WTC11 (cell line): ENCODE measurements around the gene TTC6. TPM values are rescaled to one million over a fixed set of nuclear protein-coding genes. Genes with fewer than 3 reads are reported as not detected.

ENCODE experiments used
- ATAC-seq: fragments of 200-7000 bp; cut with Tn5 transposase; 2 replicates; pipeline ENCODE4 v1.10.0; 2021; ENCODE audit warnings: mild to moderate bottlenecking, moderate library complexity
- CTCF ChIA-PET: fragments of 300-600 bp; sonication (Branson Sonifier 250); formaldehyde crosslinking; loops from one replicate; lab custom pipeline; 2021; ENCODE audit warnings: antibody characterized with exemption; lab: Charles Lee
- POLR2A ChIA-PET: fragments of 350-600 bp; sonication (Branson Sonifier 250); formaldehyde crosslinking; loops from one replicate; lab custom pipeline; 2021; ENCODE audit warnings: antibody characterized with exemption; lab: Charles Lee
- DNase-seq: peaks from one replicate; pipeline ENCODE4 v3.0.0; 2021; ENCODE audit warnings: low spot score
- H3K27ac Mint-ChIP-seq: 2 replicates; pipeline ENCODE4 v1.8.0; 2021; ENCODE audit warnings: mixed read lengths
- H3K27me3 Mint-ChIP-seq: 2 replicates; pipeline ENCODE4 v1.8.0; 2021; ENCODE audit warnings: low read depth, mild to moderate bottlenecking, moderate library complexity, mixed read lengths
- H3K36me3 Mint-ChIP-seq: 2 replicates; pipeline ENCODE4 v1.8.0; 2021; ENCODE audit warnings: mixed read lengths
- H3K4me1 Mint-ChIP-seq: 2 replicates; pipeline ENCODE4 v1.8.0; 2022; ENCODE audit warnings: mixed read lengths
- H3K4me3 Mint-ChIP-seq: 2 replicates; pipeline ENCODE4 v1.8.0; 2021; ENCODE audit warnings: mild to moderate bottlenecking, moderate library complexity, mixed read lengths
- H3K9me3 Mint-ChIP-seq: 2 replicates; pipeline ENCODE4 v1.8.0; 2021; ENCODE audit warnings: mixed read lengths
- HMGXB4 ChIP-seq: sonication (generic); formaldehyde crosslinking; IDR thresholded peaks from 2 replicates; pipeline ENCODE4 v1.8.1; 2023; ENCODE audit warnings: mild to moderate bottlenecking, moderate library complexity, missing genetic modification reagents
- NFYB ChIP-seq: sonication (generic); formaldehyde crosslinking; conservative IDR thresholded peaks from 2 replicates; pipeline ENCODE4 v1.8.0; 2022; ENCODE audit warnings: low read depth, missing genetic modification reagents
- RORB ChIP-seq: fragments of 250-450 bp; sonication (Bioruptor Pico); IDR thresholded peaks from 2 replicates; pipeline ENCODE4 v1.9.0; 2021; ENCODE audit warnings: mild to moderate bottlenecking
- SMAD3 ChIP-seq: sonication (generic); formaldehyde crosslinking; IDR thresholded peaks from 2 replicates; pipeline ENCODE4 v1.8.0; 2022; ENCODE audit warnings: missing genetic modification reagents, mild to moderate bottlenecking, borderline replicate concordance
- TEAD4 ChIP-seq: sonication (generic); formaldehyde crosslinking; IDR thresholded peaks from 2 replicates; pipeline ENCODE4 v1.8.0; 2022; ENCODE audit warnings: mild to moderate bottlenecking, missing genetic modification reagents
- USF1 ChIP-seq: sonication (generic); formaldehyde crosslinking; IDR thresholded peaks from 2 replicates; pipeline ENCODE4 v1.8.0; 2022; ENCODE audit warnings: mild to moderate bottlenecking, missing genetic modification reagents
- ZBTB21 ChIP-seq: sonication (generic); formaldehyde crosslinking; IDR thresholded peaks from 2 replicates; pipeline ENCODE4 v1.8.1; 2023; ENCODE audit warnings: mild to moderate bottlenecking, missing genetic modification reagents, borderline replicate concordance
- ZNF138 ChIP-seq: sonication (generic); formaldehyde crosslinking; conservative IDR thresholded peaks from 2 replicates; pipeline ENCODE4 v1.8.1; 2022; ENCODE audit warnings: mild to moderate bottlenecking, moderate library complexity, missing genetic modification reagents
- ZNF263 ChIP-seq: sonication (generic); formaldehyde crosslinking; IDR thresholded peaks from 2 replicates; pipeline ENCODE4 v1.8.1; 2022; ENCODE audit warnings: low read depth, mild to moderate bottlenecking, moderate library complexity, missing genetic modification reagents
- ZNF317 ChIP-seq: sonication (generic); formaldehyde crosslinking; IDR thresholded peaks from 2 replicates; pipeline ENCODE4 v1.8.1; 2023; ENCODE audit warnings: low read depth, mild to moderate bottlenecking, moderate library complexity, missing genetic modification reagents, borderline replicate concordance
- total RNA-seq: library from RNA; stranded (reverse); gene quantifications from 3 replicates; pipeline ENCODE4 v1.2.3, GENCODE V29; 2021
- TF ChIP-seq, protein P1 (sequence below): sonication (generic); formaldehyde crosslinking; IDR thresholded peaks from 2 replicates; pipeline ENCODE4 v1.8.0; 2022; ENCODE audit warnings: mild to moderate bottlenecking, missing genetic modification reagents
- TF ChIP-seq, protein P2 (sequence below): fragments of 250-450 bp; sonication (Bioruptor Pico); IDR thresholded peaks from 2 replicates; pipeline ENCODE4 v1.9.0; 2021; ENCODE audit warnings: mild to moderate bottlenecking
- TF ChIP-seq, protein P3 (sequence below): sonication (generic); formaldehyde crosslinking; IDR thresholded peaks from 2 replicates; pipeline ENCODE4 v1.8.0; 2023; ENCODE audit warnings: missing genetic modification reagents
- TF ChIP-seq, protein P4 (sequence below): sonication (generic); formaldehyde crosslinking; IDR thresholded peaks from 2 replicates; pipeline ENCODE4 v1.8.1; 2022; ENCODE audit warnings: mild to moderate bottlenecking, moderate library complexity, missing genetic modification reagents
- TF ChIP-seq, protein P5 (sequence below): fragments of 250-450 bp; sonication (Bioruptor Pico); IDR thresholded peaks from 2 replicates; pipeline ENCODE4 v1.9.0; 2021; ENCODE audit warnings: mild to moderate bottlenecking
- TF ChIP-seq, protein P6 (sequence below): sonication (generic); formaldehyde crosslinking; IDR thresholded peaks from 2 replicates; pipeline ENCODE4 v1.8.1; 2023; ENCODE audit warnings: mild to moderate bottlenecking, missing genetic modification reagents

TTC6 gene
- total RNA-seq, 1 experiment from 2014 or later, result not detected

GRCh38 chr14:37600880-37601741 is 5.7 kb downstream of the TTC6 start (continued):
- TF ChIP-seq USF1 (CRISPR knock-in tag) (no peak), TEAD4 (no peak), ZNF317 (CRISPR knock-in tag) (no peak), ZNF138 (CRISPR knock-in tag) (no peak)

DNA sequence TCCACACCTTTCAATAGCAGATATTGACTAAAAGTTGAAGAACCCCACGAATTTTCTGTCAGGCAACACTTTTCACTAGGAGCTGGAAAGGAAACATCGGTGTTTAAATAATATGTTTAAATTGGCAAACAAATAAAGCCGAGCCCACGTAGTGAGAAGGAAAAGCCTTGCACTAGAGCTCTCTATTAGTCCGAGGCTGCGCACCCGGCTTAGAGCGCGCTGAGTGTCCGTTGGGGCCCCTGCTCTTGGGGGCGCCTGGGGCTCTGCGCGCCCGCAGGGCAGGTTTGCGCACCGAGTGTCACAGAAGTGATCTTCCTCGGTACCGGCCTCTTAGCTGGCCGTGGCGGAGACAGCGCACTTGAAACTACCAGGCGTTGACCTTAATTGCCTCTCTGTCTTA is 6.4 kb downstream of the TTC6 start:
- Mint-ChIP-seq H3K27ac (no peak overlapping the region), H3K4me1 (peaks cover 34% of the 10 kb centered on the region), H3K27me3 (peaks cover 100% of the 10 kb centered on the region), H3K4me3 (no peak overlapping the region), H3K36me3 (no peaks in the 10 kb centered on the region), H3K9me3 (no peaks in the 10 kb centered on the region)
- TF ChIP-seq ZNF263, result no peak
- TF ChIP-seq, protein P1, sequence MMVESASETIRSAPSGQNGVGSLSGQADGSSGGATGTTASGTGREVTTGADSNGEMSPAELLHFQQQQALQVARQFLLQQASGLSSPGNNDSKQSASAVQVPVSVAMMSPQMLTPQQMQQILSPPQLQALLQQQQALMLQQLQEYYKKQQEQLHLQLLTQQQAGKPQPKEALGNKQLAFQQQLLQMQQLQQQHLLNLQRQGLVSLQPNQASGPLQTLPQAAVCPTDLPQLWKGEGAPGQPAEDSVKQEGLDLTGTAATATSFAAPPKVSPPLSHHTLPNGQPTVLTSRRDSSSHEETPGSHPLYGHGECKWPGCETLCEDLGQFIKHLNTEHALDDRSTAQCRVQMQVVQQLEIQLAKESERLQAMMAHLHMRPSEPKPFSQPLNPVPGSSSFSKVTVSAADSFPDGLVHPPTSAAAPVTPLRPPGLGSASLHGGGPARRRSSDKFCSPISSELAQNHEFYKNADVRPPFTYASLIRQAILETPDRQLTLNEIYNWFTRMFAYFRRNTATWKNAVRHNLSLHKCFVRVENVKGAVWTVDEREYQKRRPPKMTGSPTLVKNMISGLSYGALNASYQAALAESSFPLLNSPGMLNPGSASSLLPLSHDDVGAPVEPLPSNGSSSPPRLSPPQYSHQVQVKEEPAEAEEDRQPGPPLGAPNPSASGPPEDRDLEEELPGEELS, result no peak
- POLR2A ChIA-PET, result no interaction called here
- ATAC-seq, result no peak
- DNase-seq, result no peak
- CTCF ChIA-PET, result interaction anchor here (1.4 kb wide), 1 partner anchor 10 kb away, joined by 7 read pairs; no protein-coding TSS in a partner anchor

GRCh38 chr14:37602605-37603453 is 7.4 kb downstream of the TTC6 start:
- POLR2A ChIA-PET, result no interaction called here
- no peak for DNase-seq
- Mint-ChIP-seq H3K4me1 (peaks cover 27% of the 10 kb centered on the region), H3K27ac (no peak overlapping the region), H3K9me3 (no peaks in the 10 kb centered on the region), H3K27me3 (peaks cover 96% of the 10 kb centered on the region), H3K36me3 (no peaks in the 10 kb centered on the region), H3K4me3 (no peak overlapping the region)
- CTCF ChIA-PET, result interaction anchor here (1.4 kb wide), 1 partner anchor 11 kb away, joined by 7 read pairs; no protein-coding TSS in a partner anchor
- no peak for ATAC-seq
- TF ChIP-seq, protein P2, sequence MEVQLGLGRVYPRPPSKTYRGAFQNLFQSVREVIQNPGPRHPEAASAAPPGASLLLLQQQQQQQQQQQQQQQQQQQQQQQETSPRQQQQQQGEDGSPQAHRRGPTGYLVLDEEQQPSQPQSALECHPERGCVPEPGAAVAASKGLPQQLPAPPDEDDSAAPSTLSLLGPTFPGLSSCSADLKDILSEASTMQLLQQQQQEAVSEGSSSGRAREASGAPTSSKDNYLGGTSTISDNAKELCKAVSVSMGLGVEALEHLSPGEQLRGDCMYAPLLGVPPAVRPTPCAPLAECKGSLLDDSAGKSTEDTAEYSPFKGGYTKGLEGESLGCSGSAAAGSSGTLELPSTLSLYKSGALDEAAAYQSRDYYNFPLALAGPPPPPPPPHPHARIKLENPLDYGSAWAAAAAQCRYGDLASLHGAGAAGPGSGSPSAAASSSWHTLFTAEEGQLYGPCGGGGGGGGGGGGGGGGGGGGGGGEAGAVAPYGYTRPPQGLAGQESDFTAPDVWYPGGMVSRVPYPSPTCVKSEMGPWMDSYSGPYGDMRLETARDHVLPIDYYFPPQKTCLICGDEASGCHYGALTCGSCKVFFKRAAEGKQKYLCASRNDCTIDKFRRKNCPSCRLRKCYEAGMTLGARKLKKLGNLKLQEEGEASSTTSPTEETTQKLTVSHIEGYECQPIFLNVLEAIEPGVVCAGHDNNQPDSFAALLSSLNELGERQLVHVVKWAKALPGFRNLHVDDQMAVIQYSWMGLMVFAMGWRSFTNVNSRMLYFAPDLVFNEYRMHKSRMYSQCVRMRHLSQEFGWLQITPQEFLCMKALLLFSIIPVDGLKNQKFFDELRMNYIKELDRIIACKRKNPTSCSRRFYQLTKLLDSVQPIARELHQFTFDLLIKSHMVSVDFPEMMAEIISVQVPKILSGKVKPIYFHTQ, result no peak
- TF ChIP-seq, protein P3, sequence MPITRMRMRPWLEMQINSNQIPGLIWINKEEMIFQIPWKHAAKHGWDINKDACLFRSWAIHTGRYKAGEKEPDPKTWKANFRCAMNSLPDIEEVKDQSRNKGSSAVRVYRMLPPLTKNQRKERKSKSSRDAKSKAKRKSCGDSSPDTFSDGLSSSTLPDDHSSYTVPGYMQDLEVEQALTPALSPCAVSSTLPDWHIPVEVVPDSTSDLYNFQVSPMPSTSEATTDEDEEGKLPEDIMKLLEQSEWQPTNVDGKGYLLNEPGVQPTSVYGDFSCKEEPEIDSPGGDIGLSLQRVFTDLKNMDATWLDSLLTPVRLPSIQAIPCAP (CRISPR knock-in tag), result no peak
- TF ChIP-seq ZBTB21 (CRISPR knock-in tag), result no peak
- no peak for TF ChIP-seq NFYB (CRISPR knock-in tag)
- TF ChIP-seq, protein P4, sequence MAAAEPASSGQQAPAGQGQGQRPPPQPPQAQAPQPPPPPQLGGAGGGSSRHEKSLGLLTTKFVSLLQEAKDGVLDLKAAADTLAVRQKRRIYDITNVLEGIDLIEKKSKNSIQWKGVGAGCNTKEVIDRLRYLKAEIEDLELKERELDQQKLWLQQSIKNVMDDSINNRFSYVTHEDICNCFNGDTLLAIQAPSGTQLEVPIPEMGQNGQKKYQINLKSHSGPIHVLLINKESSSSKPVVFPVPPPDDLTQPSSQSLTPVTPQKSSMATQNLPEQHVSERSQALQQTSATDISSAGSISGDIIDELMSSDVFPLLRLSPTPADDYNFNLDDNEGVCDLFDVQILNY (CRISPR knock-in tag), result no peak
- no peak for TF ChIP-seq HMGXB4 (CRISPR knock-in tag)
- TF ChIP-seq SMAD3 (CRISPR knock-in tag), result no peak
- TF ChIP-seq, protein P5, sequence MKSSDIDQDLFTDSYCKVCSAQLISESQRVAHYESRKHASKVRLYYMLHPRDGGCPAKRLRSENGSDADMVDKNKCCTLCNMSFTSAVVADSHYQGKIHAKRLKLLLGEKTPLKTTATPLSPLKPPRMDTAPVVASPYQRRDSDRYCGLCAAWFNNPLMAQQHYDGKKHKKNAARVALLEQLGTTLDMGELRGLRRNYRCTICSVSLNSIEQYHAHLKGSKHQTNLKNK (CRISPR knock-in tag), result no peak
- no peak for TF ChIP-seq RORB (CRISPR knock-in tag)
- TF ChIP-seq, protein P6, sequence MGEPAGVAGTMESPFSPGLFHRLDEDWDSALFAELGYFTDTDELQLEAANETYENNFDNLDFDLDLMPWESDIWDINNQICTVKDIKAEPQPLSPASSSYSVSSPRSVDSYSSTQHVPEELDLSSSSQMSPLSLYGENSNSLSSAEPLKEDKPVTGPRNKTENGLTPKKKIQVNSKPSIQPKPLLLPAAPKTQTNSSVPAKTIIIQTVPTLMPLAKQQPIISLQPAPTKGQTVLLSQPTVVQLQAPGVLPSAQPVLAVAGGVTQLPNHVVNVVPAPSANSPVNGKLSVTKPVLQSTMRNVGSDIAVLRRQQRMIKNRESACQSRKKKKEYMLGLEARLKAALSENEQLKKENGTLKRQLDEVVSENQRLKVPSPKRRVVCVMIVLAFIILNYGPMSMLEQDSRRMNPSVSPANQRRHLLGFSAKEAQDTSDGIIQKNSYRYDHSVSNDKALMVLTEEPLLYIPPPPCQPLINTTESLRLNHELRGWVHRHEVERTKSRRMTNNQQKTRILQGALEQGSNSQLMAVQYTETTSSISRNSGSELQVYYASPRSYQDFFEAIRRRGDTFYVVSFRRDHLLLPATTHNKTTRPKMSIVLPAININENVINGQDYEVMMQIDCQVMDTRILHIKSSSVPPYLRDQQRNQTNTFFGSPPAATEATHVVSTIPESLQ (CRISPR knock-in tag), result no peak
